Activated T-helper 9 cell treated with anti-CD3 and anti-CD28 coated beads, Interleukin-2, amount 50 U/mL, for 16 hours (primary cell): ENCODE data around the gene ASTN2.

ENCODE experiments used
- DNase-seq: peaks from one replicate; pipeline ENCODE4 v3.0.0-alpha.2; 2020; ENCODE audit warnings: low read depth

ASTN2 gene

DNA sequence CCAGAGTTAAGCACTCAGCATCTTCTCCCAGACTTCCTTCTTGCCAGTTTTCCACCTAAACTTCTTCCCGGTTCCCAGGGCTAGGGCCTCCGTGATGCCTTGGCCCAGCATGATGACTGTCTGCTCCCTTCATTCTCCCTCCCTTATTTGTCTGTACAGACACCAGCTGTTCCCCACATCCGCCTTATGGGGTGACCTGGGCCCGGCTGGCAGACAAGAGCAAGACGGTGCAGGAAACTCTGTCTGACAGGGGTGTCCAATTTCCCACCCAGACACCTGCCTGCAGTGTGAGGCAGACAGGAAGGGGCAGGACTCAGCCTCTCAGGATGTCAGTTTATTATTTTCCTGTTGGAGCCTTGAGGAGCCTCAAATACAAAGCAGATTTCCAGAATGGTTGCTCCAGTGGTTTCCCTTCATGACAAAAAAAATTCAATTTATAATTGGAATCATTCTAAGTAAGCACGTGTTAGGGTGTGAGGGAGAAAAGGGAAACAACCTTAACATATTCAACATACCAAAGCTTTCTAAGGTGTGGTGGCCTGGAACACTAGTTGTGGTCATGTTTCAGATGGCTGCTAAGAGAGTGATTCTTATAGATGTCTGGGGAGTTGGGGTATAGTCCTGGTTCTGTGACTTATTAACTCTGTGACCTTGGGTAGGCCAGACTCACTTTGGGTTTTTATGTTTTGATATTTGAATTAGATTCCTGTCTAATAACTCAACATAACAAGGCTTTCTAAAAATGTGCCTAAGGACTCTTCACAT lies 1026.7 kb downstream of the ASTN2 start:
- DNase-seq = no peak

DNA sequence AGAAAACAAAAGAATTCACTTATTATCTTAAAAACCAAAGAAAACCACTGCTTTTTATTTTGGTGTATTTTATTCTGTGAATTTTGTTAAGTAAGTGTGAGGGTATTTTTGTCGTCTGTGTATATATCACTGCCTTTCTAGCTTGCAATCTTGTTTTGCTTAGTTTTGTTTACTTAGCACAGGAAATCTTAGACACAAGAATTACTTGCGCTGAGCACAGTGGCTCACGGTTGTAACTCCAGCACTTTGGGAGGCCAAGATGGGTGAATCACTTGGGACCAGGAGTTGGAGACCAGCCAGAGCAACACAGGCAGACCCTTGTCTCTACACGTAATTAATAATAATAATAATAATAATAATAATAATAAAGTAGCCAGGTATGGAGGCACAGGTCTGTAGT lies 1030.9 kb downstream of the ASTN2 start:
- DNase-seq = no peak

DNA sequence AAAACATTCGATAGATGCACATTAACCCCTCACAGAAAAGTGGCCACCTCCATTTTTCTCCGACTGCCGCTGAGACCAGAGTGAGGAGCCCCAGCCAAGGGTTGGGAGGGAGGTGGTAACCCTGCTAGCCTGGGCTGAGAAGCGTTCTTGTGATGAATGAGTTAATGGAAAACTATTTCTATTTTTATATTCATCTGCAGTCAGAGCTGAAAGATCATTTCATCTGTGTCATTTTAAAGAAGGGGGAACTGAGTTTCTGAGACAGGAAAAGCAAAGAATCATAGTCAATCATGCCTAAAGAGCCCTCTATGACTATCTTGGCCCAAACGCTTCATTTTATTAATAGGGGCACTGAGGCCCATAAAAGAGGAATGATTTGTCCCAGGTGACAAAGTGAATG lies 1031.7 kb downstream of the ASTN2 start:
- no peak for DNase-seq

DNA sequence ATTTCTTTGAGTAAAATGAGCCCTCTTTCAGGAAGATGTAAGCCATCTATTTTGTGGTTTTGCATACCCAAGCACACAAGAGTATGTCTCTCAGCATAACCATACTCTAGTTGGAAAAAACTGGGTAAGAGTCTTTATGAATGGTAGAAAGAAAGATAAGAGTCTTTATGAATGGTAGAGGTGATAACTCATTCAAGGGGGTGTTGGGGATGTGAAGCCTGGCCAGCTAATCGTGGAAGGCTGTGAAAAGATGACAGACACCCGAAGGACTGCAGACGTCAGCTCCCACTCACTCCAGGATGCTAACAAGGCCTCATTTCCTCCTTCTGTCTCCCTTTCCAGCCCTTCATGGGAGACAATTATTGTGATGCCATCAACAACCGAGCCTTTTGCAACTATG lies 1032.8 kb downstream of the ASTN2 start:
- no peak for DNase-seq

DNA sequence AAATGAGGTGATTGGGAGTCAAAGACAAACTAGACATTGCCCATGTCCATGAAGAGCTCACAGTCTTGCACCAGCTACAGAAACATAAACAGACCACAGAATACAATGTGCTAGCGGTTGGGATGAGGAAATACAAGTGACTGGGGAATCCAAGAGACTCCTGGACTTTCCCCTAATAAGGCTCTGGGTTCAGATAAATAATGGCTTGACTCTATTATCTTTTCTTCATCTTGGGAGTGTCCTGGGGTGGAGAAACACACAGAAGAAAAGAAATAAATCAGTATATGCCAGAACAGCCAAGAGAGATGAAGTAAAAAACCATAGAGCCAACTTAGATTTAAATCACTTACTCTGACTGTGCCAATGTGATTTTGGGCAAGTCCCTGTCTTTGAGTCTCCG lies 1033.5 kb downstream of the ASTN2 start:
- DNase-seq = no peak

DNA sequence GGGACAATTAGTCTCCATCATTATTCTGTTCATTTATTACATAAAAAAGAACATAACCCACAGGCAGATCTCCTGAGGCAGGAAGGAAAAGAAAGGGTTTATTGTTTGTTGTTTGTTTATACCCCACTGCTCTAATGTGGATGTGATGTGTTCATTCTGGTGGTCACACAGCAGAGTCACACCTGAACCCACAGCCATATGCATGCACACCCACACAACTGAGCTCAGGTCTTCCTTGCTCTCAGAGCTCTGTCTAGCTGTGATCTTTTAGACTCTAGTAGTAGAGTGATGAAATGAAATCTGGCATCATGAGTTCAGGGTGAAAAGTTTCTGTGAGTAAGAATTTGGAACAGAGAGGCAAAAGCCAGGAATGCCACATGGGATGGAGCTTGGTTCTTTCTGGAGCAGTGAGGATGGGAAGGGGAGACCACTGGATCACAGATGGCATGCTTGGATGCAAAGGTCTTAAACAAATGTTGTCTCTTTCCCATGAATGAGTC lies 1034.3 kb downstream of the ASTN2 start:
- no peak for DNase-seq

DNA sequence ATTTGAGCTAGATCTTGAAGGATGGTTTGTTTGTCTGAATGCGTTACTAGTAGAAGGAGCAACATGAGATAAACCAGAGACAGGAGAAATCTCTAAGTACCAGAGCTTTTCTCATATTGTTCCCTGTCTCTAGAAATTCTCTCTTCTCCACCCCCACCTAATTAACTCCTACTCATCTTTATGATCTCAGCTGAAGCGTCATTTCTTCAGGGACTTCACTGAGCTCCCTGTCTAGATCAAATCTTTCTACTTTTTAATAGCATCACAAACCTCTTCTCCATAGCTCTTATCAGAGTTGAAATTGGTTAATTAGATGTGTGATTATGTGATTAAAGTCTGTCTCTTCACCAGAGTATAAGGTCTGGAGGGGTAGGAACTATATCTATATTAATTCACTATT lies 1035.0 kb downstream of the ASTN2 start:
- no peak for DNase-seq

DNA sequence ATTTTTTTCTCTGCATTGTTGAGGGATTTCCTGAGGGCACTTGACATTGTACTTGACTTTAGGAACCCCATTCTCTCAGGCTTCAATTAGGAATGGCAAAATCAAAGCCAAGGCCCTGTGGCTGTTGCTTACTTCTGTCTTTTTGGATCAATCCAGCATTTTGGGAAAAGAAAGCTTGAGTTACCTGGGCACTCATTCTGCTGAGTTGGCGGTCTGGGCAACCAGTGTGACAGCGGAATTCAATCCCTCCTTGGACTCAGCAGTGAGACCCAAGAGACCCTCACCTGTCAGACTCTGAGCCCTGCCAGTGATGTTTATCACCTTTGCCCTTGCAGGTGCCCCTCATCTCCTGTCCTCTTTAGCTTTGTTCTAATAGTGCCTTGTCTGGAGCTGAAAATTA lies 1036.0 kb downstream of the ASTN2 start:
- DNase-seq = no peak

DNA sequence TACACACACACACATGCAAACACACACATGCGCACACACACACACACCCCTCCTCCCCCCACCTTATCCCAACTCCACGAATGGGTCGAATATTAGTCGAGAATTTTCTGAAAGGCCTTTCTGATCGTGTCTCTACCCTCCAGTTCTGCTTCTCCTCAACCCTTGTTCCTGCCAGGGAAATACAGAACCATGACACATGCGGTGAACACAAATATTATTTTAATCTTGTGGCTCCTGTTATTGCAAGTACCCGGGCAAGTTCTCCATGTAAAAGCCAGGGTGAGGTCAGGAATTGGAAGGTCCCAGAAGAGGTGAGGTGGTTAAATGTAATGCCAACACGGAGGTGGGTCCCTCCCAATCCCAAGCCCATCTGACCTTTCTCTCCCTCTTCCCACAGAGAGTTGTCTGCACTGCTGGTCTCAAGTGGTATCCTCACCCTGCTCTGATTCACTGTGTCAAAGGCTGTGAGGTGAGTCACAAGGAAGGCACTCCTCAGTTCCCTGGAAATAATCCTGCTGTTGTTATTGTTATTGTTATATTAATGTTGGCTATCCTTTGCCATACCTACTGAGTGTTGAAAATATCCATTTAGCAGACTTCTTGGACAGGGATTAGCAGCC lies 1037.6 kb downstream of the ASTN2 start:
- DNase-seq = no peak
